HepG2 (cell line): ENCODE results near the gene GMCL2. TPM values are rescaled to one million over a fixed set of nuclear protein-coding genes. Genes with fewer than 3 reads are reported as not detected.

ENCODE experiments used
- CAMTA2 ChIP-seq: sonication (generic); formaldehyde crosslinking; IDR thresholded peaks from 2 replicates; pipeline ENCODE4 v1.4.0; 2020; ENCODE audit warnings: mild to moderate bottlenecking, missing genetic modification reagents, borderline replicate concordance
- CEBPB ChIP-seq: IDR thresholded peaks from 2 replicates; pipeline ENCODE4 v1.6.1; 2011; ENCODE audit warnings: low read depth, low read length, improper control_type of control experiment, borderline replicate concordance
- CREB1 ChIP-seq, 2 experiments: fragments of 450-650 bp in 1 of 2; IDR thresholded peaks; 2 replicates each; pipeline ENCODE4 v1.6.1; 2016 to 2017; ENCODE audit warnings: control low read depth in 1 of 2, mild to moderate bottlenecking in 1 of 2, missing compliant biosample characterization in 1 of 2, missing genetic modification characterization in 1 of 2
- GTF3A ChIP-seq: sonication (generic); formaldehyde crosslinking; conservative IDR thresholded peaks from 2 replicates; pipeline ENCODE4 v1.4.0; 2020; ENCODE audit warnings: mild to moderate bottlenecking, missing genetic modification reagents
- HNF4A ChIP-seq: sonication (generic); formaldehyde crosslinking; IDR thresholded peaks from 2 replicates; pipeline ENCODE4 v1.4.0; 2020; ENCODE audit warnings: missing genetic modification reagents
- KDM2A ChIP-seq: sonication (generic); formaldehyde crosslinking; IDR thresholded peaks from 2 replicates; pipeline ENCODE4 v1.4.0; 2020; ENCODE audit warnings: low read depth, missing genetic modification reagents, borderline replicate concordance
- MXI1 ChIP-seq: IDR thresholded peaks from 3 replicates; pipeline ENCODE4 v1.6.1; 2012; ENCODE audit warnings: low read depth, low read length, inconsistent platforms, borderline replicate concordance
- RFX5 ChIP-seq: IDR thresholded peaks from 2 replicates; pipeline ENCODE4 v1.6.1; 2011; ENCODE audit warnings: low read depth, low read length, improper control_type of control experiment
- SOX5 ChIP-seq: IDR thresholded peaks from 2 replicates; pipeline ENCODE4 v1.6.1; 2016; ENCODE audit warnings: borderline replicate concordance
- STAG1 ChIP-seq: sonication (generic); formaldehyde crosslinking; IDR thresholded peaks from 2 replicates; pipeline ENCODE4 v1.4.0; 2020; ENCODE audit warnings: missing genetic modification reagents
- STAT5B ChIP-seq: sonication (generic); formaldehyde crosslinking; IDR thresholded peaks from 2 replicates; pipeline ENCODE4 v1.4.0; 2020; ENCODE audit warnings: missing genetic modification reagents
- TEAD3 ChIP-seq: optimal IDR thresholded peaks from 2 replicates; pipeline ENCODE3; 2016; ENCODE audit warnings: borderline replicate concordance
- ZC3H13 ChIP-seq: sonication (generic); formaldehyde crosslinking; IDR thresholded peaks from 2 replicates; pipeline ENCODE4 v1.8.1; 2023; ENCODE audit warnings: mild to moderate bottlenecking, missing genetic modification reagents, moderate library complexity
- ZNF160 ChIP-seq: sonication (generic); formaldehyde crosslinking; IDR thresholded peaks from 2 replicates; pipeline ENCODE4 v1.8.0; 2022; ENCODE audit warnings: mild to moderate bottlenecking, inconsistent platforms, missing genetic modification reagents
- ZNF207 ChIP-seq: fragments of 450-650 bp; IDR thresholded peaks from 2 replicates; pipeline ENCODE4 v1.6.1; 2016; ENCODE audit warnings: antibody characterized with exemption, borderline replicate concordance
- ZNF460 ChIP-seq: sonication (generic); formaldehyde crosslinking; IDR thresholded peaks from 2 replicates; pipeline ENCODE4 v1.5.1; 2020; ENCODE audit warnings: missing genetic modification reagents, mild to moderate bottlenecking, borderline replicate concordance
- ZNF782 ChIP-seq: sonication (generic); formaldehyde crosslinking; IDR thresholded peaks from 2 replicates; pipeline ENCODE4 v1.4.0; 2020; ENCODE audit warnings: missing genetic modification reagents, mild to moderate bottlenecking, borderline replicate concordance
- polyA plus RNA-seq, 8 experiments: library from polyadenylated mRNA; depleted of rRNA in 3 of 8; stranded (reverse) in 7 of 8; unstranded in 1 of 8; fragments of >200 nt; fragmentation: Illumina TruSeq in 4 of 8; extraction: Trizol in 4 of 8; gene quantifications; 2 replicates each; pipeline versions ENCODE4 v1.2.1 to v1.2.3, GENCODE V29; 2011 to 2016; ENCODE audit warnings: low read depth in 4 of 8, missing spikeins in 1 of 8, mixed read lengths in 1 of 8; ENCODE audit not compliant: insufficient read depth in 1 of 8
- total RNA-seq, 5 experiments: library from RNA; depleted of rRNA; stranded (reverse); fragments of >200 nt; fragmentation: Illumina TruSeq; extraction: Trizol; gene quantifications; 2 replicates each; pipeline ENCODE4 v1.2.3, GENCODE V29; 2016; ENCODE audit warnings: low read depth in 1 of 5
- TF ChIP-seq, protein P1 (sequence below): IDR thresholded peaks from 2 replicates; pipeline ENCODE4 v1.6.1; 2018; ENCODE audit warnings: missing genetic modification reagents
- TF ChIP-seq, protein P2 (sequence below): sonication (generic); formaldehyde crosslinking; IDR thresholded peaks from 2 replicates; pipeline ENCODE4 v1.4.0; 2020; ENCODE audit warnings: missing genetic modification reagents, borderline replicate concordance
- TF ChIP-seq, protein P3 (sequence below): sonication (generic); formaldehyde crosslinking; IDR thresholded peaks from 2 replicates; pipeline ENCODE4 v1.5.1; 2020; ENCODE audit warnings: missing genetic modification reagents, mild to moderate bottlenecking, borderline replicate concordance
- TF ChIP-seq, protein P4 (sequence below): sonication (generic); formaldehyde crosslinking; IDR thresholded peaks from 2 replicates; pipeline ENCODE4 v1.8.0; 2022; ENCODE audit warnings: low read depth, missing genetic modification reagents
- TF ChIP-seq, protein P5 (sequence below): sonication (generic); formaldehyde crosslinking; IDR thresholded peaks from 2 replicates; pipeline ENCODE4 v1.4.0; 2020; ENCODE audit warnings: missing genetic modification reagents

Gene GMCL2
- total and polyA plus RNA-seq, 2 of the 13 experiments (the other 11 are each of a cell fraction or from before 2014, with no cell fraction given), result 0.03 TPM; not detected in 1

DNA sequence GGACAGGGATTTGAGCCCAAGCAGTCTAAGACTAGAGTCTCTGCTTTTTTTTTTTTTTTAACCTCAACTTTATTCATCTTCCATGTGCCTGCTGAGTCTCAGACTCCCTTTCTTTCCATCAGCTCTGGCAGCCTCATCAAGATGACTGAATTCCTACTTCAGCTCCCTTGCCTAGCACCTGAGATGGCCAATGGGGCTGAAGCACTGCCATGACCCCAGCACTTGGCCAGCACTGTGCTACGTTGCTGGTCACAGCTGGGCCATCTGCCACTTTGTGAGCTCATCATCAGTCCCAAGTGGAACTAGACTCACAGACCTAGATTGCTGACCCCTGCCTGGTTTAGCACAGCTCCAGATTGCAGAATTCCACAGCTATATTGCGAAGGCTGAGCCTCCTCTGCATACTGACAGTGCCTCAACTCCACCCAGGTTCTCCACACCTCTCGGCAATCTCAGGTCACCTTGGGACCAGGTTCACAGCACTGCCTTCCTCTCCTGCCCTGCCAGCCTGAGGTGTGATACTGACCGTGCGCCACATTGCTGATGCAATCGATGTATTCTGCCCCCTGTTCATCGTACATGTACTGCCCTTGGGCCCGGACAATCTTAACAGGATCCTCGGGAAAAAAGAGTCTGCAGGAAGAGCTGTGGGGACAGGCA is 43.8 kb upstream of the GMCL2 start (continued):
- no peak for TF ChIP-seq ZNF160 (CRISPR knock-in tag)
- TF ChIP-seq, protein P1, sequence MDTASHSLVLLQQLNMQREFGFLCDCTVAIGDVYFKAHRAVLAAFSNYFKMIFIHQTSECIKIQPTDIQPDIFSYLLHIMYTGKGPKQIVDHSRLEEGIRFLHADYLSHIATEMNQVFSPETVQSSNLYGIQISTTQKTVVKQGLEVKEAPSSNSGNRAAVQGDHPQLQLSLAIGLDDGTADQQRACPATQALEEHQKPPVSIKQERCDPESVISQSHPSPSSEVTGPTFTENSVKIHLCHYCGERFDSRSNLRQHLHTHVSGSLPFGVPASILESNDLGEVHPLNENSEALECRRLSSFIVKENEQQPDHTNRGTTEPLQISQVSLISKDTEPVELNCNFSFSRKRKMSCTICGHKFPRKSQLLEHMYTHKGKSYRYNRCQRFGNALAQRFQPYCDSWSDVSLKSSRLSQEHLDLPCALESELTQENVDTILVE (CRISPR knock-in tag), result 0 out of 2 replicates have a peak, but pooled peaks have one; percentile 21
- TF ChIP-seq ZNF460 (CRISPR knock-in tag), result no peak
- TF ChIP-seq, protein P2, sequence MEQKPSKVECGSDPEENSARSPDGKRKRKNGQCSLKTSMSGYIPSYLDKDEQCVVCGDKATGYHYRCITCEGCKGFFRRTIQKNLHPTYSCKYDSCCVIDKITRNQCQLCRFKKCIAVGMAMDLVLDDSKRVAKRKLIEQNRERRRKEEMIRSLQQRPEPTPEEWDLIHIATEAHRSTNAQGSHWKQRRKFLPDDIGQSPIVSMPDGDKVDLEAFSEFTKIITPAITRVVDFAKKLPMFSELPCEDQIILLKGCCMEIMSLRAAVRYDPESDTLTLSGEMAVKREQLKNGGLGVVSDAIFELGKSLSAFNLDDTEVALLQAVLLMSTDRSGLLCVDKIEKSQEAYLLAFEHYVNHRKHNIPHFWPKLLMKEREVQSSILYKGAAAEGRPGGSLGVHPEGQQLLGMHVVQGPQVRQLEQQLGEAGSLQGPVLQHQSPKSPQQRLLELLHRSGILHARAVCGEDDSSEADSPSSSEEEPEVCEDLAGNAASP, result no peak
- no peak for TF ChIP-seq ZNF207
- TF ChIP-seq, protein P3, sequence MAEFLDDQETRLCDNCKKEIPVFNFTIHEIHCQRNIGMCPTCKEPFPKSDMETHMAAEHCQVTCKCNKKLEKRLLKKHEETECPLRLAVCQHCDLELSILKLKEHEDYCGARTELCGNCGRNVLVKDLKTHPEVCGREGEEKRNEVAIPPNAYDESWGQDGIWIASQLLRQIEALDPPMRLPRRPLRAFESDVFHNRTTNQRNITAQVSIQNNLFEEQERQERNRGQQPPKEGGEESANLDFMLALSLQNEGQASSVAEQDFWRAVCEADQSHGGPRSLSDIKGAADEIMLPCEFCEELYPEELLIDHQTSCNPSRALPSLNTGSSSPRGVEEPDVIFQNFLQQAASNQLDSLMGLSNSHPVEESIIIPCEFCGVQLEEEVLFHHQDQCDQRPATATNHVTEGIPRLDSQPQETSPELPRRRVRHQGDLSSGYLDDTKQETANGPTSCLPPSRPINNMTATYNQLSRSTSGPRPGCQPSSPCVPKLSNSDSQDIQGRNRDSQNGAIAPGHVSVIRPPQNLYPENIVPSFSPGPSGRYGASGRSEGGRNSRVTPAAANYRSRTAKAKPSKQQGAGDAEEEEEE (CRISPR knock-in tag), result no peak
- TF ChIP-seq CAMTA2 (CRISPR knock-in tag), result no peak
- no peak for TF ChIP-seq RFX5
- no peak for TF ChIP-seq STAG1
- TF ChIP-seq MXI1, result no peak
- peak; percentile 16; the same call in 1 of the 2 replicates for TF ChIP-seq KDM2A (CRISPR knock-in tag)
- TF ChIP-seq ZC3H13, result peak; percentile 62; the same call in 1 of the 2 replicates
- TF ChIP-seq CREB1 (IDR thresholded peaks at IDR 0.05), result no peak
- TF ChIP-seq CREB1 (CRISPR knock-in tag; IDR thresholded peaks at IDR 0.05), result no peak
- TF ChIP-seq CEBPB, result peak; percentile 47; the same call in 1 of the 2 replicates
- TF ChIP-seq SOX5 (CRISPR knock-in tag), result no peak
- TF ChIP-seq HNF4A (CRISPR knock-in tag), result peak; percentile 55
- TF ChIP-seq TEAD3 (CRISPR knock-in tag), result peak; percentile 11
- TF ChIP-seq, protein P4, sequence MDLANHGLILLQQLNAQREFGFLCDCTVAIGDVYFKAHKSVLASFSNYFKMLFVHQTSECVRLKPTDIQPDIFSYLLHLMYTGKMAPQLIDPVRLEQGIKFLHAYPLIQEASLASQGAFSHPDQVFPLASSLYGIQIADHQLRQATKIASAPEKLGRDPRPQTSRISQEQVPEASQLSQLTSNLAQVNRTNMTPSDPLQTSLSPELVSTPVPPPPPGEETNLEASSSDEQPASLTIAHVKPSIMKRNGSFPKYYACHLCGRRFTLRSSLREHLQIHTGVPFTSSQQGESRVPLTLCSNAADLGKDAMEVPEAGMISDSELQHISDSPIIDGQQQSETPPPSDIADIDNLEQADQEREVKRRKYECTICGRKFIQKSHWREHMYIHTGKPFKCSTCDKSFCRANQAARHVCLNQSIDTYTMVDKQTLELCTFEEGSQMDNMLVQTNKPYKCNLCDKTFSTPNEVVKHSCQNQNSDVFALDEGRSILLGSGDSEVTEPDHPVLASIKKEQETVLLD (CRISPR knock-in tag), result no peak
- no peak for TF ChIP-seq STAT5B (CRISPR knock-in tag)
- TF ChIP-seq ZNF782, result no peak
- TF ChIP-seq, protein P5, sequence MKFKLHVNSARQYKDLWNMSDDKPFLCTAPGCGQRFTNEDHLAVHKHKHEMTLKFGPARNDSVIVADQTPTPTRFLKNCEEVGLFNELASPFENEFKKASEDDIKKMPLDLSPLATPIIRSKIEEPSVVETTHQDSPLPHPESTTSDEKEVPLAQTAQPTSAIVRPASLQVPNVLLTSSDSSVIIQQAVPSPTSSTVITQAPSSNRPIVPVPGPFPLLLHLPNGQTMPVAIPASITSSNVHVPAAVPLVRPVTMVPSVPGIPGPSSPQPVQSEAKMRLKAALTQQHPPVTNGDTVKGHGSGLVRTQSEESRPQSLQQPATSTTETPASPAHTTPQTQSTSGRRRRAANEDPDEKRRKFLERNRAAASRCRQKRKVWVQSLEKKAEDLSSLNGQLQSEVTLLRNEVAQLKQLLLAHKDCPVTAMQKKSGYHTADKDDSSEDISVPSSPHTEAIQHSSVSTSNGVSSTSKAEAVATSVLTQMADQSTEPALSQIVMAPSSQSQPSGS (CRISPR knock-in tag), result 0 out of 2 replicates have a peak, but pooled peaks have one; percentile 35
- TF ChIP-seq GTF3A, result no peak
